ENCODE data around the gene UGDH.
"Not testable (repeated sequence)": the region's sequence is repeated elsewhere in the genome, so short reads cannot be mapped to it uniquely, and the experiment has no call there.

The UGDH gene

GRCh38 chr4:39505581-39505980 lies 21.7 kb downstream of the UGDH start:
- DNase-seq (ENCODE audit: insufficient read length, low spot score) = no peak
- no peak for TF ChIP-seq CTCF (IDR thresholded peaks at IDR 0.05; ENCODE audit: insufficient read depth, missing control alignments)
- FAIRE-seq = no peak

GRCh38 chr4:39504538-39504937 lies 22.7 kb downstream of the UGDH start:
- FAIRE-seq = no peak
- no peak for DNase-seq (ENCODE audit: insufficient read length, low spot score)
- no peak for TF ChIP-seq CTCF (IDR thresholded peaks at IDR 0.05; ENCODE audit: insufficient read depth, missing control alignments)

GRCh38 chr4:39502664-39503035 lies 24.6 kb downstream of the UGDH start:
- FAIRE-seq = not testable (repeated sequence)

GRCh38 chr4:39502019-39502663 lies 25.1 kb downstream of the UGDH start:
- FAIRE-seq = no peak
- TF ChIP-seq CTCF (IDR thresholded peaks at IDR 0.05; ENCODE audit: insufficient read depth, missing control alignments) = no peak
- DNase-seq (ENCODE audit: insufficient read length, low spot score) = no peak

More at GRCh38 chr4:39502664-39503035, 24.6 kb downstream of the UGDH start:
- not testable (repeated sequence) for DNase-seq (ENCODE audit: insufficient read length, low spot score)

GRCh38 chr4:39498727-39499020 lies 28.6 kb downstream of the UGDH start:
- TF ChIP-seq CTCF (IDR thresholded peaks at IDR 0.05; ENCODE audit: insufficient read depth, missing control alignments) = no peak
- FAIRE-seq (no peak), DNase-seq (ENCODE audit: insufficient read length, low spot score) (no peak)

GRCh38 chr4:39497909-39498726 lies 29.1 kb downstream of the UGDH start:
- DNase-seq (ENCODE audit: insufficient read length, low spot score) = no peak
- no peak for FAIRE-seq
- TF ChIP-seq CTCF (IDR thresholded peaks at IDR 0.05; ENCODE audit: insufficient read depth, missing control alignments) = no peak

- no peak for TF ChIP-seq CTCF (IDR thresholded peaks at IDR 0.05; ENCODE audit: insufficient read depth, missing control alignments)
- FAIRE-seq (no peak), DNase-seq (ENCODE audit: insufficient read length, low spot score) (no peak)
Measured at GRCh38 chr4:39495446-39496213, 31.6 kb downstream of the UGDH start.

Measured in D721Med (cell line).